Measurements from ENCODE around the gene RNF31. TPM values are rescaled to one million over a fixed set of nuclear protein-coding genes. Genes with fewer than 3 reads are reported as not detected.

Gene RNF31
- 10 to 100 TPM; 73.8 to 76.9 TPM for total RNA-seq

- intact Hi-C loops (cut with DNase I): no loop called here
- H3K4me3 ChIP-seq: peak within 1 kb of the TSS; percentile 68 to 92
- peaks cover 3 to 18% of the 10 kb centered on the region in 2 donors for H3K36me3 ChIP-seq
- H3K27ac ChIP-seq: peak within 1 kb of the TSS; percentile 92 to 94
- no peaks in the 10 kb centered on the region for H3K9me3 ChIP-seq
- peak; percentile 42 for TF ChIP-seq POLR2A (IDR thresholded peaks at IDR 0.05)
- TF ChIP-seq POLR2AphosphoS5 (IDR thresholded peaks at IDR 0.05): peak; percentile 84
- TF ChIP-seq CTCF (IDR thresholded peaks at IDR 0.05): peak in 1 of 4 experiments; percentile 18
- H3K4me1 ChIP-seq (replicated peaks): peaks cover 11% of the 10 kb centered on the region
- under 1% methylated on average over 40 of the region's 57 CpGs for WGBS
- no peaks in the 10 kb centered on the region for H3K27me3 ChIP-seq (replicated peaks; ENCODE audit: insufficient read depth)
- peak; percentile 98 for DNase-seq (ENCODE audit: low spot score)
Observed at GRCh38 chr14:24146978-24147760, at the start of gene RNF31. Gene RNF31 (plus strand): TSS chr14:24147498. CDS start chr14:24147699, 201 bp downstream.

GRCh38 chr14:24098229-24098926, 48.9 kb upstream of the RNF31 start:
- Histone ChIP-seq H3K4me1 (replicated peaks) (no peaks in the 10 kb centered on the region), H3K27ac (no peak overlapping the region), H3K4me3 (no peak overlapping the region), H3K27me3 (replicated peaks; ENCODE audit: insufficient read depth) (no peaks in the 10 kb centered on the region), H3K9me3 (no peaks in the 10 kb centered on the region), H3K36me3 (no peaks in the 10 kb centered on the region)
- no peak for DNase-seq (ENCODE audit: low spot score)
- WGBS: 96% methylated on average over 15 of the region's 16 CpGs
- TF ChIP-seq CTCF (IDR thresholded peaks at IDR 0.05) (no peak), POLR2A (IDR thresholded peaks at IDR 0.05) (no peak)
- intact Hi-C loops (cut with DNase I): no loop called here

GRCh38 chr14:24098927-24099813, 48.1 kb upstream of the RNF31 start:
- H3K27me3 ChIP-seq (replicated peaks; ENCODE audit: insufficient read depth): no peaks in the 10 kb centered on the region
- H3K36me3 ChIP-seq: no peaks in the 10 kb centered on the region
- H3K4me3 ChIP-seq: no peak overlapping the region
- no peaks in the 10 kb centered on the region for H3K9me3 ChIP-seq
- TF ChIP-seq POLR2AphosphoS5 (IDR thresholded peaks at IDR 0.05) (no peak), POLR2A (IDR thresholded peaks at IDR 0.05) (no peak), CTCF (IDR thresholded peaks at IDR 0.05) (no peak)
- intact Hi-C loops (cut with DNase I): no loop called here
- H3K4me1 ChIP-seq (replicated peaks): no peaks in the 10 kb centered on the region
- DNase-seq (ENCODE audit: low spot score): no peak
- no peak overlapping the region for H3K27ac ChIP-seq
- WGBS: 91% methylated on average over 17 of the region's 17 CpGs

- no peaks in the 10 kb centered on the region for H3K9me3 ChIP-seq
- H3K4me1 ChIP-seq (replicated peaks): no peaks in the 10 kb centered on the region
- WGBS: 81% methylated on average over 4 of the region's 4 CpGs
- H3K36me3 ChIP-seq: no peaks in the 10 kb centered on the region
- H3K4me3 ChIP-seq: no peak overlapping the region
- TF ChIP-seq CTCF (IDR thresholded peaks at IDR 0.05): no peak
- no peak for TF ChIP-seq POLR2A (IDR thresholded peaks at IDR 0.05)
- no peak for TF ChIP-seq POLR2AphosphoS5 (IDR thresholded peaks at IDR 0.05)
- intact Hi-C loops (cut with DNase I): no loop called here
- DNase-seq (ENCODE audit: low spot score): no peak
- no peak overlapping the region for H3K27ac ChIP-seq
- no peaks in the 10 kb centered on the region for H3K27me3 ChIP-seq (replicated peaks; ENCODE audit: insufficient read depth)
Observed at GRCh38 chr14:24100197-24100981, 46.9 kb upstream of the RNF31 start.
